ENCODE results near the gene TRAPPC5.

The TRAPPC5 gene

GRCh38 chr19:7694499-7694898, 13.9 kb downstream of the TRAPPC5 start:
- H3K9me2 ChIP-seq (replicated peaks; ENCODE audit: insufficient read depth, low read length), result no peaks in the 10 kb centered on the region
- H3F3A ChIP-seq (ENCODE audit: insufficient read depth, low read length), result no peaks in the 10 kb centered on the region
- H3K4me3 ChIP-seq (ENCODE audit: low read length), result no peak overlapping the region
- H2AFZ ChIP-seq (ENCODE audit: low read length), result no peak overlapping the region
- no peak for DNase-seq
- no peaks in the 10 kb centered on the region for H3K9me3 ChIP-seq (replicated peaks; ENCODE audit: insufficient read depth, low read length)
- H4K20me1 ChIP-seq (ENCODE audit: insufficient read depth, low read length), result no peaks in the 10 kb centered on the region
- H3K27ac ChIP-seq (ENCODE audit: low read length), result no peak overlapping the region
- TF ChIP-seq EZH2phosphoT487 (IDR thresholded peaks at IDR 0.05; ENCODE audit: low read length) (no peak), EZH2 (optimal IDR thresholded peaks at IDR 0.05; ENCODE audit: low read depth, low read length) (no peak), CTCF (IDR thresholded peaks at IDR 0.05; ENCODE audit: low read length) (no peak)
- H3K79me2 ChIP-seq (ENCODE audit: low read length), result no peaks in the 10 kb centered on the region
- H3K27me3 ChIP-seq (replicated peaks; ENCODE audit: insufficient read depth, low read length), result peaks cover 91% of the 10 kb centered on the region
- no peaks in the 10 kb centered on the region for H3K36me3 ChIP-seq (replicated peaks; ENCODE audit: insufficient read depth, low read length)
- no peak overlapping the region for H3K9ac ChIP-seq (ENCODE audit: low read length)
- no peaks in the 10 kb centered on the region for H3K4me1 ChIP-seq (ENCODE audit: low read length)
- no peak overlapping the region for H3K4me2 ChIP-seq (ENCODE audit: low read depth, low read length)

GRCh38 chr19:7697721-7698287, 17.2 kb downstream of the TRAPPC5 start:
- no peak overlapping the region for H3K27ac ChIP-seq (ENCODE audit: low read length)
- H3K27me3 ChIP-seq (replicated peaks; ENCODE audit: insufficient read depth, low read length), result peaks cover 88% of the 10 kb centered on the region
- H3K9ac ChIP-seq (ENCODE audit: low read length), result no peak overlapping the region
- TF ChIP-seq EZH2 (optimal IDR thresholded peaks at IDR 0.05; ENCODE audit: low read depth, low read length) (no peak), CTCF (IDR thresholded peaks at IDR 0.05; ENCODE audit: low read length) (no peak), EZH2phosphoT487 (IDR thresholded peaks at IDR 0.05; ENCODE audit: low read length) (no peak)
- H3K79me2 ChIP-seq (ENCODE audit: low read length), result no peaks in the 10 kb centered on the region
- H3K36me3 ChIP-seq (replicated peaks; ENCODE audit: insufficient read depth, low read length), result no peaks in the 10 kb centered on the region
- H3K9me2 ChIP-seq (replicated peaks; ENCODE audit: insufficient read depth, low read length), result no peaks in the 10 kb centered on the region
- H4K20me1 ChIP-seq (ENCODE audit: insufficient read depth, low read length), result no peaks in the 10 kb centered on the region
- no peaks in the 10 kb centered on the region for H3K9me3 ChIP-seq (replicated peaks; ENCODE audit: insufficient read depth, low read length)
- no peak overlapping the region for H3K4me3 ChIP-seq (ENCODE audit: low read length)
- H3K4me1 ChIP-seq (ENCODE audit: low read length), result no peaks in the 10 kb centered on the region
- no peak overlapping the region for H2AFZ ChIP-seq (ENCODE audit: low read length)
- no peak overlapping the region for H3K4me2 ChIP-seq (ENCODE audit: low read depth, low read length)
- H3F3A ChIP-seq (ENCODE audit: insufficient read depth, low read length), result no peaks in the 10 kb centered on the region
- DNase-seq, result no peak

- Histone ChIP-seq H3K79me2 (ENCODE audit: low read length) (no peaks in the 10 kb centered on the region), H4K20me1 (ENCODE audit: insufficient read depth, low read length) (no peaks in the 10 kb centered on the region), H3K4me1 (ENCODE audit: low read length) (no peaks in the 10 kb centered on the region), H2AFZ (ENCODE audit: low read length) (no peak overlapping the region), H3K4me3 (ENCODE audit: low read length) (no peak overlapping the region), H3K9ac (ENCODE audit: low read length) (no peak overlapping the region), H3K9me2 (replicated peaks; ENCODE audit: insufficient read depth, low read length) (no peaks in the 10 kb centered on the region), H3F3A (ENCODE audit: insufficient read depth, low read length) (no peaks in the 10 kb centered on the region), H3K27me3 (replicated peaks; ENCODE audit: insufficient read depth, low read length) (peaks cover 87% of the 10 kb centered on the region), H3K4me2 (ENCODE audit: low read depth, low read length) (no peak overlapping the region), H3K36me3 (replicated peaks; ENCODE audit: insufficient read depth, low read length) (no peaks in the 10 kb centered on the region), H3K27ac (ENCODE audit: low read length) (no peak overlapping the region), H3K9me3 (replicated peaks; ENCODE audit: insufficient read depth, low read length) (no peaks in the 10 kb centered on the region)
- no peak for DNase-seq
- no peak for TF ChIP-seq EZH2phosphoT487 (IDR thresholded peaks at IDR 0.05; ENCODE audit: low read length)
- TF ChIP-seq EZH2 (optimal IDR thresholded peaks at IDR 0.05; ENCODE audit: low read depth, low read length), result no peak
- TF ChIP-seq CTCF (IDR thresholded peaks at IDR 0.05; ENCODE audit: low read length), result no peak
Measured at GRCh38 chr19:7698583-7698982, 17.9 kb downstream of the TRAPPC5 start.
